Measurements from ENCODE around the gene MAMDC4.

DNA sequence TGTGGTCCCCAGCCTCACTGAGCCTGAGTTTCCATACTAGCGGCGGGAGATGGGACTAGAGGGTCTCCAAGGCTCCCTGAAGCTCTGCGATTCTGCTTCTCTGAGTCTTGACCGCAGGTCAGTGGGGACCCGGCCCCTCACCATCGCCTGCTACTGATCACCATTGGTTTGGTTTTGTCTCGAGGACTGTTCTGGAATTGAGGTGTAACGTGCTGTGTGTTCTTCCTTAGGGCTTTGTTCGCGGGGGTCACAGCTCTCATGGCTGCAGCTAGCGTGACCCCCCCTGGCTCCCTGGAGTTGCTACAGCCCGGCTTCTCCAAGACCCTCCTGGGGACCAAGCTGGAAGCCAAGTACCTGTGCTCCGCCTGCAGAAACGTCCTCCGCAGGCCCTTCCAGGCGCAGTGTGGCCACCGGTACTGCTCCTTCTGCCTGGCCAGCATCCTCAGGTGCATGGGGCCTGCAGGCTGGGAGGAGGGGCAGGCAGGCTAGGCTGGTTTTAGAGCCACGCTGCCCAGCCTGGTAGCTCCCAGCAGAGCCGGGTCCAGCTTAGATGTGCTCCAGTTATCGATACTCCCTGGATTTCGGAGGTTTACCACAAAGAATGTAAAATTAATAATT is 46.4 kb downstream of the MAMDC4 start:
- TF ChIP-seq, protein P1, sequence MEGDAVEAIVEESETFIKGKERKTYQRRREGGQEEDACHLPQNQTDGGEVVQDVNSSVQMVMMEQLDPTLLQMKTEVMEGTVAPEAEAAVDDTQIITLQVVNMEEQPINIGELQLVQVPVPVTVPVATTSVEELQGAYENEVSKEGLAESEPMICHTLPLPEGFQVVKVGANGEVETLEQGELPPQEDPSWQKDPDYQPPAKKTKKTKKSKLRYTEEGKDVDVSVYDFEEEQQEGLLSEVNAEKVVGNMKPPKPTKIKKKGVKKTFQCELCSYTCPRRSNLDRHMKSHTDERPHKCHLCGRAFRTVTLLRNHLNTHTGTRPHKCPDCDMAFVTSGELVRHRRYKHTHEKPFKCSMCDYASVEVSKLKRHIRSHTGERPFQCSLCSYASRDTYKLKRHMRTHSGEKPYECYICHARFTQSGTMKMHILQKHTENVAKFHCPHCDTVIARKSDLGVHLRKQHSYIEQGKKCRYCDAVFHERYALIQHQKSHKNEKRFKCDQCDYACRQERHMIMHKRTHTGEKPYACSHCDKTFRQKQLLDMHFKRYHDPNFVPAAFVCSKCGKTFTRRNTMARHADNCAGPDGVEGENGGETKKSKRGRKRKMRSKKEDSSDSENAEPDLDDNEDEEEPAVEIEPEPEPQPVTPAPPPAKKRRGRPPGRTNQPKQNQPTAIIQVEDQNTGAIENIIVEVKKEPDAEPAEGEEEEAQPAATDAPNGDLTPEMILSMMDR (IDR thresholded peaks at IDR 0.05; ENCODE audit: low read length), result no peak
- no peak for TF ChIP-seq EZH2 (optimal IDR thresholded peaks at IDR 0.05; ENCODE audit: low read depth, low read length)
- TF ChIP-seq EZH2phosphoT487 (IDR thresholded peaks at IDR 0.05; ENCODE audit: low read length), result no peak

All from MM.1S (cell line).